GM12874 (cell line): Measurements from ENCODE around the gene NQO1.

Experiments used
- TF ChIP-seq, protein P1 (sequence below): IDR thresholded peaks from 2 replicates; pipeline ENCODE4 v1.5.1; 2011; ENCODE audit warnings: low read depth, mild to moderate bottlenecking, control low read depth, low read length, moderate library complexity; ENCODE audit not compliant: insufficient read depth

NQO1 gene

DNA sequence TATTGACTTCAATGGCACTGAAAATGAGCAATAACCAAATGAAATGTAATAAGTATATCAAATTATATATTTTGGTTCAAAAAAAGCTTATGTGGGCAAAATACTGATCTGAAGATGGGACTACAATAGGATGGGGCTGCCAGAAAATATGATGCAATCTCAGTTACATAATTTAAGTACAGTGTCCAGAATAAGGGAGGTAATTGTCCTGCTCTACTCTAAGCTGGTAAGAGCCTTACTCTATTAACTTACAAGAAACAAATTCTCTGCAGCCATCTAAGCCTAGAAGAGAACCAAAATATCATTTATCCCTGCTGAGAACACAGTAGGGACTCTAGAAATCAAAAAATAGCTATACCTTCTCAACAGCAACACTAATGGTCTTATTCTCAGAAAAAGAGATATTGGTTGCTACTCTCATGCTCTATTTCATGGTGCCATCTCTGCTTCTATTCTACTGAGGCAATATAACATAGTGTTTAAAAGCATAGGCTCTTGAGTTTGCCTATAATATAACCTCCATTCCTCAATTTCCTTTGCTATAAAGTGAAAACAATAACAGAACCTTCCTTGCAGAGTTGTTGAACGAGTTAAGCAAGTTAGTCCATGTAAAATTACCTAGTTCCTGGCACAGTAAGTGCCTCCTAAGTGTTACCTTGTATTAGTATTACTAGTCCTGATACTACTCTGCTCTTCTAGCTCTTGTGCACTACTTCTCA, 19.9 kb downstream of the NQO1 start:
- TF ChIP-seq, protein P1, sequence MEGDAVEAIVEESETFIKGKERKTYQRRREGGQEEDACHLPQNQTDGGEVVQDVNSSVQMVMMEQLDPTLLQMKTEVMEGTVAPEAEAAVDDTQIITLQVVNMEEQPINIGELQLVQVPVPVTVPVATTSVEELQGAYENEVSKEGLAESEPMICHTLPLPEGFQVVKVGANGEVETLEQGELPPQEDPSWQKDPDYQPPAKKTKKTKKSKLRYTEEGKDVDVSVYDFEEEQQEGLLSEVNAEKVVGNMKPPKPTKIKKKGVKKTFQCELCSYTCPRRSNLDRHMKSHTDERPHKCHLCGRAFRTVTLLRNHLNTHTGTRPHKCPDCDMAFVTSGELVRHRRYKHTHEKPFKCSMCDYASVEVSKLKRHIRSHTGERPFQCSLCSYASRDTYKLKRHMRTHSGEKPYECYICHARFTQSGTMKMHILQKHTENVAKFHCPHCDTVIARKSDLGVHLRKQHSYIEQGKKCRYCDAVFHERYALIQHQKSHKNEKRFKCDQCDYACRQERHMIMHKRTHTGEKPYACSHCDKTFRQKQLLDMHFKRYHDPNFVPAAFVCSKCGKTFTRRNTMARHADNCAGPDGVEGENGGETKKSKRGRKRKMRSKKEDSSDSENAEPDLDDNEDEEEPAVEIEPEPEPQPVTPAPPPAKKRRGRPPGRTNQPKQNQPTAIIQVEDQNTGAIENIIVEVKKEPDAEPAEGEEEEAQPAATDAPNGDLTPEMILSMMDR: no peak

DNA sequence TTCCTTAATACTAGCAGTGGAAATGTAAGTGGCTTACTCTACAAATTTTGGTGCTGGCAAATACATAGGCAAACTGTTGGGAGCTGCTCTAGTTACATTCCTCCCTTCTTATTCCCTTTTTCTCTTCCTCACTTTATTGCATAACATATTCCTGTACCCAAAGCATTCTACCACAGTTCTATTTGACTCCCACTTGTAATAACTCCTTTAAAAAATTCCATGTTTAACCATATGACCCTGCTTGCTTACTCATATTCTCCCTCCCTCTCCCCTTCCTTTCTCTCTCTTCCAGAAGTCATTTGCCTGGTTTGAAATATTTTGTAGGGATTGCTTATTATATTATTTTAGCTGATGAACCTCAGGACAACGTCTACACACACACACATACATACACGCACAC, 22.7 kb downstream of the NQO1 start:
- TF ChIP-seq, protein P1: no peak

DNA sequence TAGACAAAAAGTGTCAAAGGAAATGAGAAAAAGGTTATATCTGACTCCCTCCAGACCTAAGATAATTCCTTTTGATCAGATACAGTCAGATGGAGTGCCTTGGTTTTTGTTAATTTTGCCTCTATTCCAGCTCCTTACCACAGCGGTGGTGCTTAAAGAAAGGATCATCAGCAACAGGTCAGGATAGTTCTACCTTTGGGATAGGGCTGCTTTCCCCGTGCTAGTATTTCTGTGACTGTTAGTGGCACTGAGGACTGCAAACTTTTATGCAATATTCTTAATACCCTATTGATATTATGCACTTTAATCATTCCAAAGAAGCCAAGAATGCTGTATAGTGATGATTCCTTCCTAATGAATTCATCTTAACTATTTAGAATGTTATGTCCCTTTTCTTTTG, 24.5 kb downstream of the NQO1 start:
- TF ChIP-seq, protein P1: no peak

DNA sequence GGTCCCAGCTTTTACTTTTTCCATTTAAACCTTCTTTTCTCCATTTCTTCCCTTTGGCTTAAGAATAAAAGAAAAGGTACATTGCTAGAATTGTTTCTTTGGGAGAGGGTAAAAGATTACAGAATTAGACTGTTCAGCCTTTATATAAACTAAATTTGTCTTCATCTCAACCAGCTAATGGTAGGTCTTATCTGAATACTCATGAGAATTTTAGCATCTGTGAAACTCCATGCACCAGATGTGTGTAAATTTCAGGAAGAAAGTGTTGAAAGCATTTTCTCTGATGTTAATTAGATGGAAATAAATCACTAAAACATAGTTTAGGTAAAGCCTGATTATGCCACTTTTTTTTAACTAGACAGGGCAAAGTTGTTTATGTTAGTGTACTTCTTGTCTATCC, 24.9 kb downstream of the NQO1 start:
- TF ChIP-seq, protein P1: no peak

DNA sequence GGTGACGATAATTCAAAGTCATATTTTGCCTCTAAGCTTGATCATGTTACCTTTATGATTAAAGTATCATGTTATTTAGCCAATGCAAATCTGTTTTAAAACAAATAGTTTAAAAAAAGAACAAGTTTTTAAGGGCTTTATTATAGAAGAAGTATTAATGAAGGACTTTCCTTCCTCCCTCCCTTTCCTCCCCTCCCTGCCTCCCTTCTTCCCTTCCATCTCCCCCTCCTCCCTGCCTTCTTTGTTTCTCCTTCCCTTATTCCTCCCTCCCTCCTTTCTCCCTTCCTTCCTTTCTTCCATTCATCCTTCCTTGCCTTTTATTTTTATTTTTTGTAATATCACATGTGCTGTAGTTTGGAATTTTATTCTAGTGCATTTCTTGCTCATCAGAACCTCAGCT, 26.4 kb downstream of the NQO1 start:
- TF ChIP-seq, protein P1: no peak

DNA sequence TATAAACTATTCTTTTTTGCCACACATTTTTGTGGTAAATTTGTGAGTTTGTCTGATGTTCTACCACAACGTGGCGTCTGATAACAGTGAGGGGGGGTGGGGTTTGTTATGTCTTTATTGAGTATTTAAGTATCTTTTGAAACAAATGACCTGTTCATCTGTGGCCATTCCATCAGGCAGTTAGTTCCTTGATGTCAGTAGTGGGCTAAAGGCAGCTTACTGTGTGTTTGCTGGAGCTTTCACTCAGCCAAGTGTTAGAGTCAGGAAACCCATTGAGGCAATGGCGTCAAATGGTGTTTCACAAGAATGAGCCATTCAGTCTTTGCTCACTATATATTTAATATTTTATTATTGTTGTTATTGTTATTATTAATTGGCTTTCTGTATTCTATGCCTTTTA, 28.0 kb downstream of the NQO1 start:
- TF ChIP-seq, protein P1: no peak

DNA sequence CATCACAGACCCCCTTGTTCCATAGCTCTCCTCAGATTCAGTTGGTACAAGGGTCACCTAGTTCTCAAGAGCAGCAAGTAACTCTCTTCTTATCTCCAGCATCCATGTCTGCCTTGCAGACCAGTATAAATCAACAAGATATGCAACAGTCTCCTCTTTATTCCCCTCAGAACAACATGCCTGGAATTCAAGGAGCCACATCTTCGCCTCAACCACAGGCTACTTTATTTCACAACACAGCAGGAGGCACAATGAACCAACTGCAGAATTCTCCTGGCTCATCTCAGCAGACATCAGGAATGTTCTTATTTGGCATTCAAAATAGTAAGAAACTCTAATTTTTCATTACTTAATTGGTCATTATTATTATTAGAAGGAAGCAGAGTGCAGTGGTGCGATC, 32.4 kb downstream of the NQO1 start:
- TF ChIP-seq, protein P1: no peak
